Omental fat pad (tissue), 4 donors: ENCODE data around the gene TTC6. TPM values are rescaled to one million over a fixed set of nuclear protein-coding genes. Genes with fewer than 3 reads are reported as not detected.

ENCODE experiments used
- ATAC-seq: fragments of 150-250 bp; one replicate; pipeline ENCODE4 v1.9.1; 2016; ENCODE audit warnings: mild to moderate bottlenecking, moderate library complexity; ENCODE audit not compliant: low FRiP score
- DNase-seq: peaks from one replicate; pipeline ENCODE4 v3.0.0-alpha.2; 2019; ENCODE audit warnings: low spot score
- total RNA-seq, 4 donors: library from RNA; depleted of rRNA; stranded (reverse); fragments of >200 nt; gene quantifications; one replicate each; pipeline ENCODE4 v1.1.0, GENCODE V29; 2016
- TF ChIP-seq, protein P1 (sequence below), 3 donors: fragments of 450-650 bp; IDR thresholded peaks; one replicate each; pipeline ENCODE4 v1.5.1; 2016 to 2017; ENCODE audit warnings: antibody characterized with exemption in 3 of 3, mild to moderate bottlenecking in 3 of 3, moderate library complexity in 2 of 3

The TTC6 gene
- total RNA-seq, 4 donors from 2014 or later: not detected

GRCh38 chr14:37618498-37619028 lies 23.1 kb downstream of the TTC6 start:
- ATAC-seq: no peak
- TF ChIP-seq, protein P1, sequence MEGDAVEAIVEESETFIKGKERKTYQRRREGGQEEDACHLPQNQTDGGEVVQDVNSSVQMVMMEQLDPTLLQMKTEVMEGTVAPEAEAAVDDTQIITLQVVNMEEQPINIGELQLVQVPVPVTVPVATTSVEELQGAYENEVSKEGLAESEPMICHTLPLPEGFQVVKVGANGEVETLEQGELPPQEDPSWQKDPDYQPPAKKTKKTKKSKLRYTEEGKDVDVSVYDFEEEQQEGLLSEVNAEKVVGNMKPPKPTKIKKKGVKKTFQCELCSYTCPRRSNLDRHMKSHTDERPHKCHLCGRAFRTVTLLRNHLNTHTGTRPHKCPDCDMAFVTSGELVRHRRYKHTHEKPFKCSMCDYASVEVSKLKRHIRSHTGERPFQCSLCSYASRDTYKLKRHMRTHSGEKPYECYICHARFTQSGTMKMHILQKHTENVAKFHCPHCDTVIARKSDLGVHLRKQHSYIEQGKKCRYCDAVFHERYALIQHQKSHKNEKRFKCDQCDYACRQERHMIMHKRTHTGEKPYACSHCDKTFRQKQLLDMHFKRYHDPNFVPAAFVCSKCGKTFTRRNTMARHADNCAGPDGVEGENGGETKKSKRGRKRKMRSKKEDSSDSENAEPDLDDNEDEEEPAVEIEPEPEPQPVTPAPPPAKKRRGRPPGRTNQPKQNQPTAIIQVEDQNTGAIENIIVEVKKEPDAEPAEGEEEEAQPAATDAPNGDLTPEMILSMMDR (IDR thresholded peaks at IDR 0.05): no peak
- DNase-seq: no peak

GRCh38 chr14:37620856-37621255 lies 25.4 kb downstream of the TTC6 start:
- ATAC-seq: no peak
- DNase-seq: no peak
- TF ChIP-seq, protein P1 (IDR thresholded peaks at IDR 0.05): no peak

- TF ChIP-seq, protein P1 (IDR thresholded peaks at IDR 0.05): no peak
- DNase-seq (no peak), ATAC-seq (peak; percentile 19)
Measured at GRCh38 chr14:37622231-37622923, 26.9 kb downstream of the TTC6 start.

- ATAC-seq (no peak), DNase-seq (no peak)
- TF ChIP-seq, protein P1 (IDR thresholded peaks at IDR 0.05): no peak
Measured at GRCh38 chr14:37623426-37623951, 28.1 kb downstream of the TTC6 start.

GRCh38 chr14:37623971-37624370 lies 28.5 kb downstream of the TTC6 start:
- TF ChIP-seq, protein P1 (IDR thresholded peaks at IDR 0.05): no peak
- DNase-seq (no peak), ATAC-seq (no peak)

DNA sequence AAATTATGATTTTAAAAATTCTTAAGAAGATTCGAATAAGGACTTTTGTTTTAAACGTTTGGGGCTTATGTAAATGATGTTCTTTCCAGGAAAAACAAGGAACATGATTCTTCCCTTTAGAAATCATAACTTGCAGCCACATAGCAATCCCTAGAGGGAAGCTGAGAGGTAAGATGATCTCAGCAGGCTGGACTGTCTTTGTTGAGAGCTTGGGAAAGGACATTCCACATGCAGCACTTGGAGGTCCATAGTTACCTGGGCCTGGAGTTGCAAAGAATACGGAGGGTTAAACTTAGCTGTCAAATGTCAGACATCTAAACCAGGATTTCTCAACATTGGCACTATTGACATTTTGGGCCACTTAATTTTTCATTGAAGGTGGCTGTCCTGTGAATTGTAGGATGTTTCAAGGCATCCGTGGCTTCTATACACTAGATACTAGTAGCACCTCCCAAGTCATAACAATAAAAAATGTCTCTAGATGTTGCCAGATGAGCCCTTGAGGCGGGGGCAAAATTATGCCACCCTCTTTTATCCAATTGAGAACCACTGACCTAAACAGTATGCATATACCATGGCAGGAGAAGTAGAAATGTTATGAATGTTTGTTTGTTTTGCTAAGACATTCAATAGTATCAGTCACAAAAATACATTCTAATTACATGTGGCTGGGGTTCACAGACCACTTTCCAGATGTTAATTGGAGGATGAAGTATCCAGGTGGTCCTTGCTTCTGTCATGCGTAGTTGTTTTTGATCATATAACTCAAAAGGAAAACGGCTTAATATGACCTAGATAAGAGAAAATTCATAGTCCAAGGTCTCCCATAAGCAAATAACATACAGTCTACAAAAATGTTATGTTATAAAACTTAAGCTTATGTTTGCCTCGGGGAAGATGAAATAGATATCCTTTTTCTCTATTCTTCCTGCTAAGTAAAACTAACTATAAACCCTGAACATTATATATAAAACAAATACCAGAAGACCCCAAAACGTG lies 30.5 kb downstream of the TTC6 start:
- TF ChIP-seq, protein P1 (IDR thresholded peaks at IDR 0.05): no peak
- no peak for DNase-seq
- ATAC-seq: no peak
